IPS DF 6.9 (cell line): ENCODE measurements around the gene SLC35A2.

Experiments
- DNase-seq: peaks from one replicate; pipeline ENCODE4 v3.0.0-alpha.2; 2013; ENCODE audit warnings: low read depth, low spot score
- H3K27ac ChIP-seq: one replicate; pipeline ENCODE4 v1.5.1; 2013; ENCODE audit warnings: low read length, control low read depth
- H3K27me3 ChIP-seq: 2 replicates; pipeline ENCODE4 v1.6.1; 2013; ENCODE audit warnings: mild to moderate bottlenecking, low read length; ENCODE audit not compliant: control insufficient read depth, insufficient read depth
- H3K36me3 ChIP-seq: 2 replicates; pipeline ENCODE4 v1.6.1; 2013; ENCODE audit warnings: low read length; ENCODE audit not compliant: control insufficient read depth, insufficient read depth
- H3K4me1 ChIP-seq: 2 replicates; pipeline ENCODE4 v1.6.1; 2013; ENCODE audit warnings: low read length; ENCODE audit not compliant: control insufficient read depth, insufficient read depth
- H3K4me3 ChIP-seq: 2 replicates; pipeline ENCODE4 v1.5.1; 2013; ENCODE audit warnings: mild to moderate bottlenecking, low read length
- H3K9me3 ChIP-seq: 2 replicates; pipeline ENCODE4 v1.6.1; 2013; ENCODE audit warnings: low read length, inconsistent platforms; ENCODE audit not compliant: control insufficient read depth, insufficient read depth
- WGBS: extraction: QIAGEN DNeasy Blood & Tissue Kit; methylation state at CpG from one replicate; pipeline ENCODE4 v1.1.7; 2013; ENCODE audit warnings: mixed read lengths, missing lambda C conversion rate; ENCODE audit not compliant: insufficient read length, insufficient coverage; 5-methylcytosine and 5-hydroxymethylcytosine counted together

The SLC35A2 gene

GRCh38 chrX:48940404-48940955 is 29.0 kb upstream of the SLC35A2 start:
- Histone ChIP-seq H3K36me3 (peaks cover 2% of the 10 kb centered on the region; the same call in 1 of the 2 replicates), H3K9me3 (no peaks in the 10 kb centered on the region), H3K27me3 (no peaks in the 10 kb centered on the region), H3K27ac (no peak overlapping the region), H3K4me3 (no peak overlapping the region), H3K4me1 (peaks cover 4% of the 10 kb centered on the region; the same call in 1 of the 2 replicates)
- no peak for DNase-seq
- WGBS: no CpG with 5 or more reads among the region's 2 CpGs

- WGBS: no CpG with 5 or more reads among the region's 3 CpGs
- Histone ChIP-seq H3K9me3 (no peaks in the 10 kb centered on the region), H3K27me3 (no peaks in the 10 kb centered on the region), H3K27ac (no peak overlapping the region), H3K36me3 (peaks cover 2% of the 10 kb centered on the region; the same call in 1 of the 2 replicates), H3K4me1 (peaks cover 4% of the 10 kb centered on the region; the same call in 1 of the 2 replicates), H3K4me3 (no peak overlapping the region)
- DNase-seq: no peak
Measured at GRCh38 chrX:48939524-48940228, 28.2 kb upstream of the SLC35A2 start.

GRCh38 chrX:48938721-48939425 is 27.4 kb upstream of the SLC35A2 start:
- no peaks in the 10 kb centered on the region for H3K27me3 ChIP-seq
- no peak for DNase-seq
- peaks cover 6% of the 10 kb centered on the region; the same call in 1 of the 2 replicates for H3K36me3 ChIP-seq
- H3K27ac ChIP-seq: no peak overlapping the region
- H3K4me1 ChIP-seq: peaks cover 4% of the 10 kb centered on the region; the same call in 1 of the 2 replicates
- H3K9me3 ChIP-seq: no peaks in the 10 kb centered on the region
- WGBS: no CpG with 5 or more reads among the region's 1 CpG
- H3K4me3 ChIP-seq: no peak overlapping the region

GRCh38 chrX:48937054-48937907 is 25.8 kb upstream of the SLC35A2 start:
- Histone ChIP-seq H3K27ac (no peak overlapping the region), H3K36me3 (peaks cover 7% of the 10 kb centered on the region; the same call in 1 of the 2 replicates), H3K27me3 (no peaks in the 10 kb centered on the region), H3K9me3 (no peaks in the 10 kb centered on the region), H3K4me3 (no peak overlapping the region), H3K4me1 (peaks cover 4% of the 10 kb centered on the region; the same call in 1 of the 2 replicates)
- no peak for DNase-seq
- no CpG with 5 or more reads among the region's 9 CpGs for WGBS

GRCh38 chrX:48936429-48937053 is 25.1 kb upstream of the SLC35A2 start:
- WGBS: no CpG with 5 or more reads among the region's 8 CpGs
- peaks cover 4% of the 10 kb centered on the region; the same call in 1 of the 2 replicates for H3K4me1 ChIP-seq
- no peaks in the 10 kb centered on the region for H3K9me3 ChIP-seq
- no peak overlapping the region for H3K27ac ChIP-seq
- H3K27me3 ChIP-seq: no peaks in the 10 kb centered on the region
- H3K36me3 ChIP-seq: peaks cover 7% of the 10 kb centered on the region; the same call in 1 of the 2 replicates
- no peak overlapping the region for H3K4me3 ChIP-seq
- DNase-seq: no peak

GRCh38 chrX:48935301-48935670 is 23.8 kb upstream of the SLC35A2 start:
- no CpG with 5 or more reads among the region's 1 CpG for WGBS
- no peak overlapping the region for H3K27ac ChIP-seq
- no peaks in the 10 kb centered on the region for H3K9me3 ChIP-seq
- peaks cover 5% of the 10 kb centered on the region; the same call in 1 of the 2 replicates for H3K36me3 ChIP-seq
- no peak for DNase-seq
- no peaks in the 10 kb centered on the region for H3K27me3 ChIP-seq
- peaks cover 4% of the 10 kb centered on the region; the same call in 1 of the 2 replicates for H3K4me1 ChIP-seq
- no peak overlapping the region for H3K4me3 ChIP-seq

- H3K4me1 ChIP-seq: peaks cover 4% of the 10 kb centered on the region; the same call in 1 of the 2 replicates
- no peaks in the 10 kb centered on the region for H3K27me3 ChIP-seq
- H3K9me3 ChIP-seq: no peaks in the 10 kb centered on the region
- peaks cover 5% of the 10 kb centered on the region; the same call in 1 of the 2 replicates for H3K36me3 ChIP-seq
- no peak overlapping the region for H3K4me3 ChIP-seq
- no CpG with 5 or more reads among the region's 7 CpGs for WGBS
- DNase-seq: no peak
- no peak overlapping the region for H3K27ac ChIP-seq
Measured at GRCh38 chrX:48934581-48935300, 23.3 kb upstream of the SLC35A2 start.

GRCh38 chrX:48933757-48934156 is 22.3 kb upstream of the SLC35A2 start:
- Histone ChIP-seq H3K4me1 (peaks cover 4% of the 10 kb centered on the region; the same call in 1 of the 2 replicates), H3K9me3 (no peaks in the 10 kb centered on the region), H3K4me3 (no peak overlapping the region), H3K27ac (no peak overlapping the region), H3K27me3 (no peaks in the 10 kb centered on the region), H3K36me3 (peaks cover 5% of the 10 kb centered on the region; the same call in 1 of the 2 replicates)
- DNase-seq: no peak
- no CpG with 5 or more reads among the region's 2 CpGs for WGBS

- DNase-seq: no peak
- H3K4me1 ChIP-seq: peaks cover 2% of the 10 kb centered on the region; the same call in 1 of the 2 replicates
- no CpG with 5 or more reads among the region's 2 CpGs for WGBS
- H3K27me3 ChIP-seq: no peaks in the 10 kb centered on the region
- H3K9me3 ChIP-seq: no peaks in the 10 kb centered on the region
- peak overlapping the region; percentile 83 for H3K27ac ChIP-seq
- no peak overlapping the region for H3K4me3 ChIP-seq
- peaks cover 5% of the 10 kb centered on the region; the same call in 1 of the 2 replicates for H3K36me3 ChIP-seq
Measured at GRCh38 chrX:48927736-48928382, 16.4 kb upstream of the SLC35A2 start.
